GM18499 (cell line): ENCODE results near the gene TSEN2.

ENCODE experiments used
- ATAC-seq: cut with Tn5 transposase; IDR thresholded peaks from one replicate; pipeline ENCODE4 v1.9.1; 2021; ENCODE audit warnings: moderate number of reproducible peaks; ENCODE audit not compliant: insufficient read depth, unreplicated experiment

TSEN2 gene

DNA sequence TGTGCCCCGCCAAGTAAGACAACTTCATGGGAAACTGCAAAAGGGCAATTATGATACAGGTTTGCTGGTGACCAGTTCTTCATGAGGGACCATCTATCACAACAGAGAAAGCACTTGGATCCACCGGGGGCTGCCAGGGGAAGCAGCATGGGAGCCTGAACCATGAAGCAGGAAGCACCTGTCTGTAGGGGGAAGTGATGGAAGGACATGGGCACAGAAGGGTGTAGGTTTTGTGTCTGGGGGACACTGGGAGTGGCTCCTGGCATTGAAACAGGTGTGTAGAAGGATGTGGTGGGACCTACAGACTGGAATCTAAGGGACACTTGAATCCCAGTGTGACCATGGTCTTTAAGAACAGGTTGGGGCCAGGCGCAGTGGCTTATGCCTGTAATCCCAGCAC, 95.2 kb downstream of the TSEN2 start:
- ATAC-seq: no peak

GRCh38 chr3:12579905-12580304, 95.6 kb downstream of the TSEN2 start:
- ATAC-seq: no peak

DNA sequence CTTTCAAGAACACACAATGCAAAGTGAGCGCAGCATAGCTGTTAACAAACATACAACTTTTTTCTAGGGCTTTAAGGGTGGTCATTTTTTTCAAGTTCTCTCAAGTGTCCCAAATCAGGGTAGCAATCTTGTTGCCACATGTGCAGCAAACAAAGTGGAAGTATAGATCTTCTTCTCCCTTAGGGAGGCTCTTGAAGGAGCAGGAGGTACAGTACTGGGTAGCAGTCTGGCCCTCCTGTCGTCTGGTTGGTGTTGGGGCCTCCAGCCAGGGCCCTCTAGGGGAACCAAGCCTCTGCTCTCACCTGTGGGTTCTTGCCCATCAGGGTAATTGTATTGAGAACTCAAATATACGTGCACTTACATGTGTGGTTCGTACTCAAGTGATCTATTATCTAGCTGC, 98.5 kb downstream of the TSEN2 start:
- no peak for ATAC-seq
